GM12878 (cell line): Measurements from ENCODE around the gene HAUS6. TPM values are rescaled to one million over a fixed set of nuclear protein-coding genes. Genes with fewer than 3 reads are reported as not detected.

Experiments
- ATAC-seq: fragments of 200-7000 bp; cut with Tn5 transposase; 3 replicates; pipeline ENCODE4 v1.9.1; 2020; ENCODE audit warnings: mild to moderate bottlenecking, moderate library complexity
- BruUV-seq: library from RNA; stranded (reverse); fragments of 400-500 nt; replicated peaks from 2 replicates; lab custom pipeline; 2021; lab: Mats Ljungman, UMichigan
- CTCF ChIA-PET: fragments of 300-600 bp; sonication (Branson Sonifier 250); formaldehyde crosslinking; extraction: SDS; loops from one replicate; lab custom pipeline; 2021; ENCODE audit warnings: inconsistent platforms; lab: Yijun Ruan, JAX
- POLR2A ChIA-PET: fragments of 350-600 bp; formaldehyde crosslinking; extraction: SDS; loops from one replicate; lab custom pipeline; 2021; ENCODE audit warnings: inconsistent platforms; lab: Charles Lee
- RAD21 ChIA-PET: fragments of 300-600 bp; sonication (Branson Sonifier 250); formaldehyde crosslinking; loops from one replicate; lab custom pipeline; 2023; ENCODE audit warnings: antibody characterized with exemption; ENCODE audit not compliant: unreplicated experiment; lab: Charles Lee
- SMC1A ChIA-PET: fragments of 300-600 bp; sonication (Branson Sonifier 250); formaldehyde crosslinking; loops from one replicate; lab custom pipeline; 2023; ENCODE audit not compliant: unreplicated experiment, uncharacterized antibody; lab: Charles Lee
- DNase-seq: peaks from one replicate; pipeline ENCODE4 v3.0.0-alpha.2; 2011; ENCODE audit warnings: low read depth, low spot score
- FAIRE-seq: peaks from 3 replicates; lab custom pipeline; 2011; peaks lifted over from hg19 to GRCh38; lab: Jason Lieb, UNC
- H2AFZ ChIP-seq: 2 replicates; pipeline ENCODE4 v1.6.0; 2011; ENCODE audit warnings: low read depth, low read length, control low read depth; ENCODE audit not compliant: control insufficient read depth
- H3K27ac ChIP-seq: 2 replicates; pipeline ENCODE4 v1.5.1; 2011; ENCODE audit warnings: control low read depth; ENCODE audit not compliant: control insufficient read depth, insufficient read depth
- H3K27me3 ChIP-seq, 2 experiments: replicated peaks in 1 of 2; 2 replicates each; pipeline versions ENCODE4 v1.6.0 to v1.6.1; 2011; ENCODE audit warnings: low read length in 1 of 2; ENCODE audit not compliant: control insufficient read depth in 2 of 2, insufficient read depth in 2 of 2
- H3K36me3 ChIP-seq, 2 experiments: 2 replicates each; pipeline ENCODE4 v1.5.1; 2011; ENCODE audit warnings: low read length in 1 of 2; ENCODE audit not compliant: control insufficient read depth in 2 of 2, insufficient read depth in 2 of 2
- H3K4me1 ChIP-seq: 2 replicates; pipeline ENCODE4 v1.6.1; 2011; ENCODE audit warnings: mild to moderate bottlenecking, low read length, moderate library complexity, mixed read lengths; ENCODE audit not compliant: control insufficient read depth, insufficient read depth
- H3K4me2 ChIP-seq: 2 replicates; pipeline ENCODE4 v1.6.0; 2011; ENCODE audit warnings: control low read depth; ENCODE audit not compliant: control insufficient read depth, insufficient read depth
- H3K4me3 ChIP-seq: fragments of 200-600 bp; sonication (generic); 2 replicates; pipeline ENCODE4 v1.5.1; 2016
- H3K79me2 ChIP-seq: 2 replicates; pipeline ENCODE4 v1.6.0; 2011; ENCODE audit warnings: low read length; ENCODE audit not compliant: control insufficient read depth, insufficient read depth
- H3K9ac ChIP-seq: 2 replicates; pipeline ENCODE4 v1.8.0; 2011; ENCODE audit warnings: low read length, control low read depth, mixed read lengths; ENCODE audit not compliant: control insufficient read depth, insufficient read depth
- H3K9me3 ChIP-seq: replicated peaks from 3 replicates; pipeline ENCODE4 v1.5.1; 2011; ENCODE audit warnings: mild to moderate bottlenecking, low read length; ENCODE audit not compliant: control insufficient read depth, insufficient read depth
- H4K20me1 ChIP-seq: 2 replicates; pipeline ENCODE4 v1.6.0; 2011; ENCODE audit not compliant: control insufficient read depth, insufficient read depth
- CEBPZ ChIP-seq: fragments of 150-350 bp; IDR thresholded peaks from 2 replicates; pipeline ENCODE4 v1.6.1; 2016; ENCODE audit warnings: low read depth, low read length
- CREM ChIP-seq: IDR thresholded peaks from 2 replicates; pipeline ENCODE4 v1.6.1; 2014; ENCODE audit warnings: antibody characterized with exemption, low read depth
- ELK1 ChIP-seq: IDR thresholded peaks from 2 replicates; pipeline ENCODE4 v1.6.1; 2012; ENCODE audit warnings: low read depth, low read length, improper control_type of control experiment
- HDGF ChIP-seq: fragments of 450-650 bp; IDR thresholded peaks from 2 replicates; pipeline ENCODE4 v1.6.1; 2016; ENCODE audit warnings: antibody characterized with exemption
- LARP7 ChIP-seq: fragments of 450-650 bp; IDR thresholded peaks from 2 replicates; pipeline ENCODE4 v1.6.1; 2017; ENCODE audit warnings: mild to moderate bottlenecking
- PAX8 ChIP-seq: fragments of 450-650 bp; IDR thresholded peaks from 2 replicates; pipeline ENCODE4 v1.6.1; 2017; ENCODE audit warnings: mild to moderate bottlenecking, moderate library complexity
- PRDM15 ChIP-seq: fragments of 450-650 bp; formaldehyde crosslinking; IDR thresholded peaks from 2 replicates; pipeline ENCODE4 v1.4.0; 2020; ENCODE audit warnings: mild to moderate bottlenecking, moderate library complexity
- SRF ChIP-seq, 2 experiments: IDR thresholded peaks; 2 replicates each; pipeline ENCODE4 v1.6.1; 2011; ENCODE audit warnings: low read depth in 2 of 2, low read length in 2 of 2, mild to moderate bottlenecking in 1 of 2, moderate library complexity in 1 of 2
- ZNF217 ChIP-seq: fragments of 450-650 bp; IDR thresholded peaks from 2 replicates; pipeline ENCODE4 v1.6.1; 2017; ENCODE audit warnings: antibody characterized with exemption, mild to moderate bottlenecking
- WGBS: methylation state at CpG from one replicate; pipeline ENCODE4 v1.1.6; 2016; ENCODE audit warnings: low lambda C conversion rate; ENCODE audit not compliant: insufficient replicate concordance, insufficient coverage; ENCODE audit errors: missing lambda C conversion rate; 5-methylcytosine and 5-hydroxymethylcytosine counted together
- in situ Hi-C: fragments of 300-500 bp; cut with MboI; formaldehyde crosslinking; loops from 9 replicates; pipeline ENCODE4 v1.14.3; 2018; ENCODE audit warnings: mixed read lengths
- intact Hi-C: fragments of 100-400 bp; cut with micrococcal nuclease; formaldehyde crosslinking; loops from one replicate; pipeline ENCODE4 v1.14.2; 2022; ENCODE audit not compliant: unreplicated experiment
- polyA plus RNA-seq, 11 experiments: library from polyadenylated mRNA; depleted of rRNA in 4 of 11; unstranded in 6 of 11; stranded (reverse) in 5 of 11; fragments of >200 nt; fragmentation: Nextera tagmentation in 4 of 11; fragmentation: Illumina TruSeq in 1 of 11; extraction: Ambion mirVana in 4 of 11; extraction: Trizol in 1 of 11; gene quantifications; 1 replicate in 1 of 11; 2 replicates in 10 of 11; pipeline versions ENCODE4 v1.2.1 to v1.2.3, GENCODE V29; 2011 to 2016; ENCODE audit warnings: inconsistent platforms in 2 of 11, missing spikeins in 2 of 11, low read depth in 1 of 11
- total RNA-seq, 4 experiments: library from RNA; depleted of rRNA in 3 of 4; stranded (reverse); fragments of >200 nt in 3 of 4; fragmentation: Illumina TruSeq in 1 of 4; extraction: Trizol in 1 of 4; gene quantifications; 2 replicates each; pipeline versions ENCODE4 v1.2.1 to v1.2.3, GENCODE V29; 2013 to 2021

Gene HAUS6
- total and polyA plus RNA-seq, 10 of the 15 experiments (the other 5 are each of a cell fraction or from before 2014, with no cell fraction given): 7.1 to 26.8 (median 16.0) TPM

- Histone ChIP-seq H3K27me3 (no peaks in the 10 kb centered on the region), H3K9ac (no peak overlapping the region), H3K9me3 (no peaks in the 10 kb centered on the region), H3K4me3 (no peak overlapping the region), H2AFZ (no peak overlapping the region), H3K27ac (no peak overlapping the region), H3K4me1 (no peaks in the 10 kb centered on the region), H3K4me2 (no peak overlapping the region), H3K36me3 (no peaks in the 10 kb centered on the region), H3K79me2 (no peaks in the 10 kb centered on the region), H4K20me1 (no peaks in the 10 kb centered on the region)
- ChIA-PET RAD21 (interaction anchor here (0.7 kb wide), 1 partner anchor 78 kb away, joined by 4 read pairs; no protein-coding TSS in a partner anchor), CTCF (interaction anchor here (1.2 kb wide), 1 partner anchor 31 kb away, joined by 4 read pairs; no protein-coding TSS in a partner anchor), SMC1A (interaction anchor here (1.1 kb wide), 1 partner anchor 8 kb away, joined by 3 read pairs; no protein-coding TSS in a partner anchor), POLR2A (interaction anchor here (0.6 to 0.7 kb wide), 2 partner anchors 73 to 152 kb away, joined by 3 read pairs; no protein-coding TSS in a partner anchor)
- in situ Hi-C loops (no loop called here), intact Hi-C loops (no loop called here)
- BruUV-seq: no TSS peak
- peak; percentile 34; the same call in 1 of the 3 replicates for ATAC-seq
- no peak for DNase-seq
- TF ChIP-seq LARP7 (no peak), ELK1 (no peak), PAX8 (no peak), HDGF (no peak), ZNF217 (no peak)
- no peak for FAIRE-seq
- WGBS: 46% methylated on average over 7 of the region's 7 CpGs
Observed at GRCh38 chr9:19146441-19147024, 43.8 kb upstream of the HAUS6 start.

GRCh38 chr9:19145881-19146280 is 43.2 kb upstream of the HAUS6 start:
- Histone ChIP-seq H3K36me3 (no peaks in the 10 kb centered on the region), H3K79me2 (no peaks in the 10 kb centered on the region), H2AFZ (no peak overlapping the region), H3K9ac (no peak overlapping the region), H3K9me3 (no peaks in the 10 kb centered on the region), H3K27ac (no peak overlapping the region), H4K20me1 (no peaks in the 10 kb centered on the region), H3K4me2 (no peak overlapping the region), H3K4me3 (no peak overlapping the region), H3K27me3 (no peaks in the 10 kb centered on the region), H3K4me1 (no peaks in the 10 kb centered on the region)
- in situ Hi-C loops (no loop called here), intact Hi-C loops (no loop called here)
- ChIA-PET POLR2A (no interaction called here), SMC1A (no interaction called here), CTCF (no interaction called here), RAD21 (no interaction called here)
- ATAC-seq (0 out of 3 replicates have a peak, but pooled peaks have one; percentile 21), DNase-seq (no peak), FAIRE-seq (no peak)
- 55% methylated on average over 5 of the region's 5 CpGs for WGBS
- BruUV-seq: no TSS peak
- TF ChIP-seq PRDM15: no peak
- no peak for TF ChIP-seq CREM
- TF ChIP-seq CEBPZ: no peak
- no peak for TF ChIP-seq SRF (IDR thresholded peaks at IDR 0.05; ENCODE audit: low read depth in 2 of 2, low read length in 2 of 2)
